SJCRH30 (cell line): ENCODE data around the gene C9orf153. TPM values are rescaled to one million over a fixed set of nuclear protein-coding genes. Genes with fewer than 3 reads are reported as not detected.

Experiments used
- total RNA-seq: library from RNA; depleted of rRNA; stranded (reverse); fragments of >200 nt; shearing (Covaris generic); gene quantifications from 2 replicates; pipeline ENCODE4 v1.2.3, GENCODE V29; 2014; rRNA removed

The C9orf153 gene
- total RNA-seq, 1 experiment from 2014 or later = 0.55 TPM

Other genes with a start within 250 kb of the C9orf153 start
- 116 and 120 TPM in 2 replicates for gene GOLM1, start 160.1 kb downstream of the C9orf153 start, total RNA-seq
- gene ISCA1, start 22.9 kb upstream of the C9orf153 start, total RNA-seq = 93.1 and 100.0 TPM in 2 replicates
- 35.2 and 37.2 TPM in 2 replicates for gene TUT7, start 94.8 kb upstream of the C9orf153 start, total RNA-seq